HG03521 (cell line): ENCODE data around the gene HLX.

Source experiments
- ATAC-seq: cut with Tn5 transposase; IDR thresholded peaks from one replicate; pipeline ENCODE4 v1.9.1; 2021; ENCODE audit warnings: mild to moderate bottlenecking, moderate library complexity; ENCODE audit not compliant: unreplicated experiment

The HLX gene

DNA sequence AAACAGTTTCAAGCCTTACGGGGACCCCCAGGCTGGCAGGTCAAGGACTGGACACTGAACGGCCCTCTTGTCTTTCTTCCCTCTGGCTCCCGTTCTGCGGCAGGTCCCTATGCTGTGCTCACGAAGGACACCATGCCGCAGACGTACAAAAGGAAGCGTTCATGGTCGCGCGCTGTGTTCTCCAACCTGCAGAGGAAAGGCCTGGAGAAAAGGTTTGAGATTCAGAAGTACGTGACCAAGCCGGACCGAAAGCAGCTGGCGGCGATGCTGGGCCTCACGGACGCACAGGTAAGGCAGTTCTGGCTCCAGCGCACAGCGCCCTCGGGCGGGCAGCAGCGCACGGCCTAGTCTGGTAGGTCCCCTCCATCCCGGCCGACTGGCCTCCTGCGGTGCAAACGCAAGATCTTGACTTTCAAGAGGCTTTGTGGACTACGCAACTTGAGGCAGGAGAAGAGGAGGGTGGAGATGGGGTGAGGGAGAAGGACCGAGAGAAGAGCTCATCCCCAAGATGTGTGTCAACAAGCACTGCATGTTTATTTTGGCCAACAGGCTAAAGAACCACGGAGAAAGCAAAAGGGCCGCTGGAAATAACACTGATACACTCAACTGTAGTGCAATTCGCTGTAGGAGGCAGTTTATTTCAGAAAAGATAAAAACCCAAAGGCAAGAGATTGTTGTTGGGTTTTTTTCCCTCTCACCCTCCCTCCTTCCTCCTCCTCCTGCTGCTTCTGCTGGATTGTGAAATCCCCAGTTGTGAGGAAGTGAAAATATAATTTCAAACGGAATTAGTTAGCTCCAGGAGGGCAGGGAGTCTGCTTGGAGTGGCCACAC, 3.0 kb downstream of the HLX start:
- ATAC-seq = no peak

DNA sequence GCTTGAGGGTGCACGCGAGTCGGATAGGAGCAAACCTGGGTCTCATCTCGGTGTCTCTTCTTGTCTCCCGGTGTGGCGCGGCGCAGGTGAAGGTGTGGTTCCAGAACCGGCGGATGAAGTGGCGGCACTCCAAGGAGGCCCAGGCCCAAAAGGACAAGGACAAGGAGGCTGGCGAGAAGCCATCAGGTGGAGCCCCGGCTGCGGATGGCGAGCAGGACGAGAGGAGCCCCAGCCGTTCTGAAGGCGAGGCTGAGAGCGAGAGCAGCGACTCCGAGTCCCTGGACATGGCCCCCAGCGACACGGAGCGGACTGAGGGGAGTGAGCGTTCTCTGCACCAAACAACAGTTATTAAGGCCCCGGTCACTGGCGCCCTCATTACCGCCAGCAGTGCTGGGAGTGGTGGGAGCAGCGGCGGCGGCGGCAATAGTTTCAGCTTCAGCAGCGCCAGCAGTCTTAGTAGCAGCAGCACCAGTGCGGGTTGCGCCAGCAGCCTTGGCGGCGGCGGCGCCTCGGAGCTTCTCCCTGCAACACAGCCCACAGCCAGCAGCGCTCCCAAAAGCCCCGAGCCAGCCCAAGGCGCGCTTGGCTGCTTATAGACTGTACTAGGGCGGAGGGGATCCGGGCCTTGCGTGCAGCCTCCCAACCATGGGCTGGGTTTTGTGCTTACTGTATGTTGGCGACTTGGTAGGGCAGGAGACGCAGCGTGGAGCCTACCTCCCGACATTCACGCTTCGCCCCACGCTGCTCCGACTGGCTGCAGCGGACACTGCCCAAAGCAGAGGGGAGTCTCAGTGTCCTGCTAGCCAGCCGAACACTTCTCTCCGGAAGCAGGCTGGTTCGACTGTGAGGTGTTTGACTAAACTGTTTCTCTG, 5.1 kb downstream of the HLX start:
- ATAC-seq = no peak

DNA sequence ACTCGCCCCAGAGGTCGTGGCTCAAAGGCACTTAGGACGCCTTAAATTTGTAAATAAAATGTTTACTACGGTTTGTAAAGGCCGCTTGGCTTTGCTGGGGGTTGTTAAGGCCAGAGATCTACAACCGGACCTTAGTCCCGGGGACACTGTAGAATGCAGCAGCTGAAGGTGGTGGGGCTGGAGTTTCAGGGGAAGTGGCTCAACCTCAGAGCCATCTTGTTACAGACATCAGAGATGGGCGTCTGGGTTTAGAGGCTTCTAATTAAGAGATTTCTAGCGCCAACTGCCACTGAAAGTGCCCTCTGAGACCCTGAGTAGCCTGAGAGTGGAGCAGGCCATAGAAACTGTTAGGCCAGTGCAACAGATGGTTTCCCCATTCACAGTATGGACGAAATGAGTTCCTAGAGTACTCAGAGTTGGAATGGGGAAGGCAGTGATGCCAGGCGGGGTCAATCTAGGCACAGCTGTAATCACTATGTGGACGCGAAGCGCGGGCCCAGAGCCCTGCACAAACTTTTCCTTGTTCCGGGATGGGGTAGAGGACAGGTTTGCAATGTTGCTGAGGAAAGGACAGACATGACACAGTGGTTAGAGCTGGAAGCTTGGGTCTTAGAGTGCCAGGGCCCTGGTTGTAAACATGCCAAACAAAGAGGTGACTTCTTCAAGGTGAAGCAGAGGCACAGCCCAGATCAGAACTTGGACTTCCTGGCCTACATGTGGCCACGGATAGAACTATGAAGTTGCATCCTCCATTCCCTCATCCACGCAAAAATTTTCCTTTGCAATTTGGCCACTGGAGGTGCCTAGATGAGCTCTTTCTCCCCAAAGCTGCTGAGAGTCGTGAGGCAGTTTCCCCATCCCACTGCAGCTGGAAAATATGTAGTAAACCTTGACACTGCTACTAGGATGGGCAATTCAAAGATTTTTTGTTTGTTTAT, 6.0 kb downstream of the HLX start:
- no peak for ATAC-seq

DNA sequence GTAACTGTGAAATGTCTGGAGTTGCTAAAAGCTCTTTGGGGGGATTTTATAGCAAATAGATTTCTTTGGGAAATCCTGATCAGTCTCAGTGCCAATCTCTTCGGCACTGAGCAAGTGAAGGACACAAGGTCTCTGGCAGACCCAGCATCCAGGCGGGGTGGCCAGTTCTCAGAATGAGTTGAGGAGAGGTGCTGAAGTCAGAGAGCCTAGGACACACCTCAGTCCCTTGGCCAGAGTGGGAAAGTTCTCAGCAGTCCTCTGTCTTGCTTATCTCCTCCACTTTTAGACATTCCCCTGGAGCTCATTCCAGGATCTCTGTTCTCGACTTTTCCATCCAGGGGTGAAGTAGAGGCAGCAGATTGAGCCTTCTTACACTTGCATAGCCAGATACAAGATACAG, 6.7 kb downstream of the HLX start:
- ATAC-seq = no peak

DNA sequence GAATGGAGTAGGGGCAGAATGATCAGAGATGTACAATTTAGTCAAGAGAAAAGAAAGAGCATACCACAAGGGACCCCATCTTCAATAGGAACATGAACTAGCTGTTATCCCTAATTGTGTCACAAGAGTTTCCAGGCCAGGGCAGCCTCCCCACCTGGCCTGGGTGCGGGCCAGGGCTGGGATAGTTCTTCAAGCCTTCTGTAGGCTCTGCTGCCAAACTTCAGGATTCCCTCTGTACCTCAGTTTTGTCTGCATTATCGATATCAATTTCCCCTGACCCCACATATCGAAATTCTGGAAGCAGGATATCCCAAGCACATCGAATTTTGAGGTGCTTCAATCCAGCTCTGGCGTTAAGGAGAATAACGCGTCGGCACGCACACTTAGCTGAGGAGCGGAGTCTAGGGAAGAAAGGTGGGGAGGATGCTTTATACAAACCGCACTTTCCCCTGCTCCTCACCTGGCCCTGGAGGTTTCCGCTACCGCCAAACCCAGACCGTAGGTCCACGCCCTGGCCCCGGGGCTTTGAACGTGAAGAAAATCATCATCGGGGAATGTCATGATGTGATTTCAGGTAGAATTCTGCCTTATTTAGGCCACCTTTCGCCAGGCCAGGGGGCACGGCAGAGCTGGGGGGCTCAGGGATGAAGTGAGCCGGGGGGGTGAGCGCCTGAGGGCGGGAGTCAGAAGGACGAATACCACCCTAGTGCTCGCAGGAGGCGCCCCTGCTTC, 7.4 kb downstream of the HLX start:
- no peak for ATAC-seq

DNA sequence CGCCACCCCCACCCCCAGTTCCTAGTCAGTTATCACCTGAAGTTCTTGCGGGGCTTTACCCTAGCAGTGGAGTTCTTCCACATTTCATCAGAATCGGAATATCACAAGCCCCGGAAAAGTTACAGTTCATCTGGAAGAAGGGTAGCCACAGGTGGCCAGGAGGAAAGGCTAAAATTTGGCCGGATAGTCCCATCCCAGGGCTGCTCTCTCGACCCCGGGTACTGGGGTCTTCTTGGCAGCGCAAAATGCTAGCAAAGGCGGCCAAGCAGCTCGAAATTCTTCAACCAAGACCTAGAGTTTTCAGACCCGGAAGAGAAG, 7.9 kb downstream of the HLX start:
- no peak for ATAC-seq

DNA sequence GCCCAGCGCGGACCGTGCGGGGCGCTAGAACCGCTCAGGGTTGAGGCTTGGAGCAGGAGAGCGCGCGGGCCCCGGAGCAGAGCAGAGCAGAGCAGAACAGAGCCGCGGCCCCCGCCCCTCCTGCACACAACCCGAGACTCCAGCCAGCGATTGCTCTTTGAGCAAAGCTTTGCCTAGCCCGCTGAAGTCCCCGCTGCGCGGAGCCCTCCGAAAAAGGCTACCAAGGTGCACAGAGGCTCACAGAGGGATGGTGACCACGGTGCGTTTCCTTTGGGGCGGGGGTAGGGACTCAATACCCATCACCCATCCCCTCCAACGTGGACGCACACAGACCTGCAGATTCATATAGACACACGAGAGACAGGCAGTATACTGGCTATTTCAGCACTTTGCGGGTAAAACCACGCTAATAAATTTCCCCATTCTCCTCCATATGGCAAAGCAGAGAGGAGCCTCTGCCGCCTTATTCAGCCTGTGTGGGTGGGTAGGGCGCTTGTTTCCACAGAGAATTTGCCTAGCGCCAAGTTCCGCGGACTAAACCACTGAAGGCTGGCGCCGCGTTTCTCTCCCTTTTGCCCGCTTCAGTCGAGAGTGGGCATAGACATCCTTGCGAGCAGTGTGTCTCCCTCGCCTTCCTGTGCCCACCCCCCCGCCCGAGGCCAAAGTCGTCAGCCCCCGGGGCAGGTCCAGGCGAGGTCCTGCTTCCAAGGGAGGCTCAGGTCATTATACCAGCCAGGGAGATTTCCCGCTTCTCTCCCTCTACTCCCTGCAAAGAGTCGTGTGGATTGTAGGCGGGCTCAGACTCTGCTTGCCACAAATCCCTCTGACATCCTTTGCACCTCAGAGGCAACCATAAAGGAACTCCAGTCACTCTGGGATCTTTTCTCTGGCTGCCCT, 8.5 kb downstream of the HLX start:
- ATAC-seq = no peak

DNA sequence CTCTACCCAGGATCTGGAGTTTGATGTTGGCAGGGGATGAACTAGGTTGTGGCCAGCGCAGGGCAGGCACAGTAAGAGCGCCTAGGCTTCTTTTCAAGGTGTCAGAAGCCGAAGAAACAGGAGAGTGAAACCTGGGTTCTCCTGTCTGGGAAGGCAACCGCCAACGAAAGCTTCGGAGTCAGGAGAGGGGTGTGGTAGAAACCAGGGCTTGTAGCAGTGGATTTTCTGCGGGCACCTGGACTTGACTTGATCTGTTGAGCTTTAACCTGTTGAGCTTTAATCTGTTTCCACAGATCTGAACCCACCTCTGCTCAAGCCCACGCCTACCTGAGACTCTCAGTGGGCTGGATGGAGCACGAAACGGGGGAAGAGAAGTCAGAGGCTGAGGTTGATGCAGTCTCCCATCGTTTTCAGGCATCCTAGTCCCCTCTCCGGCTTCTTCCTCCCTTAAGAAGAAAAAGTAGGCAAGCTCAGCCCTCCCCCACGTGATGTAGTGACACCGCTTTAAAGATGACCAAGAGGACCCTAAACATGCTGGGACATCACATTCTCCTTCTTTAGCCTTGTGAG, 9.3 kb downstream of the HLX start:
- no peak for ATAC-seq

DNA sequence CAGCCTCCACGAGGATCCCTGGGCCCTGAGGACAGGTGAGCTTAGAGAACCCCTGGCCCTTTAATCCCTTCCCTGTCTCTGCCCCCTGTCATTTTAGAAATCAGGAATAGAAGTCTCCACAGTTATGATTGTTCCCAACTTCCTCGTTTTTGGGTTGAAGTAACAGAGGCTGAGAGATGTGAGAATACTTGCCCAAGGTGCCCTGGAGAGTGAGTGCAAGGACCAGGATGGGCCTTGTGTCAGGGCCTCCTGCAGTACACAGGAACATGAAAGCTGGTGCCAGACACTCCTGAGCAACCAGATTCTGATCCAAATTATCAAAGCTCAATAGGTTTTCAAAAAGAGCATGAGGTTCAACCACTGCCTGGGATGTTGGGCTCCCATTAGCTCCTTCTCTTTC, 10.1 kb downstream of the HLX start:
- no peak for ATAC-seq

DNA sequence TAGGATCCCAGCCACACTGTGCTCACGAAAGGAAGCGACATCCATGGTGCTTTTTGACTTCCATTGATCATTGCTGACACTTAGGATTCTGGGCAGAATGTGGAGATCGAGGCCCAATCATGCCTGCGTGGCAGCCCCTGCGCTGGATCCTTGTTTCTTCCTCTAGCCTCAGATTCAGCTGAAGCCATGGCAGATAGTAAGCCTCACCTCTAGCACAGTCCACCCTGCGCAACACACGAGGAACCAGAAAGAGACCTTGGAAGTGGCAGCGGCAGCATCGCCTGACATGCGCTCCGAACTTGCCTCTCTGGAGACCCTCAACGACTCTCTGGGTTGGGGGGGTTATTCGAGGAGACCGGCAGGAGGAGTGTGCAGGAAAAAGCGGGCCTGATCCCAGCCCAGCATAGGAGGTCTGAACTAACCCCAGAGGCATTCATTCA, 10.6 kb downstream of the HLX start:
- no peak for ATAC-seq

DNA sequence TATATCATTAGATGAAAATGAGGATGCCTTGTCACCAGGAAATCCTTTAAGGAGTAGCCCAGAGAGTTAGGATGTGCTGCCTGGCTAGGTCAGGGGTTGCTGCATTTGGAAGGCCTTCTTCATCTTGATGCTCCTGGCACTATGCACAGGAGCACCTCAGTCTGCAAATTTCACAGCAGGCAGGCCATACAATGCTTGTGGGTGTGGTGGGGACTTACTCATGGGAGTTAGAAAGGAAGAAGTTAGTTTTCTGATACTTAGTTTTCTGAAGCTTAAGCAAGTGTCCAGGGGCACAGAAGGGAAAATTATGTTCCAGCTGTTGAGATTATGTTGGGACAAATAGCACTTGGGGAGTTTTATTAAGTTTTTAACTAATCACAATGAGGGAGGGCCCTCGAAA, 11.4 kb downstream of the HLX start:
- ATAC-seq = no peak

DNA sequence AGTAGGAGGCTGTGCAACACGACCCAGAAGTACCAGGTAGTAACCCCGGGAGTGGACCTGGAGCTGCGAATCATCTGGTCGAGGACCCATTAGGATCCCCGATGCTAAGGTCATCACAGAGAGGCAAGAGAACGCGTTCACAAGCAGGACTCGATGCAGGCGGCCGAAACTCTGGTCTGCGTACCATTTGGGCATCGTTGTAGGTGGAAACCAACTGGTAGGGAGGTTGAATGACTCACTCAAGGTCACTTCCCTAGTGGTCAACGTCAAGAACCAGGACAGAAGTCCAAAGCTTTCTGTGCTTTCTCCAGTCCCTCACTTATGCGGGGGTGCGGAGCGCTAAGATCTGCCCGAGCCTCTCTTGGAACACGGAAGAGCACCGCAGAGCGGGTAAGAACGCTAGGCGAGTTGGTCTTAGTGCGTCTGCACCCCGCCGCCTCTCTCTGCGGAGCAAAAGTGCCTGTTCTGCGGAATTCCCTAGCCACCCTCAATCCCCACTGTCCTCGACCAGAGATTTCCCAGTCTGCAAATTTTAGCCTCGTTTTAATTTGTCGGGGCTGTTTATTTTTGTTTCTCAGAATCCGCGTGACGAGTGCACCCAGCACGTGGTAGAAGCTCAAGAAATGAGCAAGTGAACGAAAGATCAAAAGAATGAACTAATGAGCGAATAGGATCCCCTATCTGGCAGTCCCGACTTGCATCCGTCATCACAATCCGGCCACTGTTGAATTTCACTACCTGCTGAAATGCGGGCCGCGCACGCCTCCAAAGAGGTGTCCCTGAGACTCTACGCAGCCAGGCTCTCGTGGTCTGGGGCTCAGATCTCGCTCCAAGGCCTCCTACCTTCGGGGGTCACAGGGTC, 12.2 kb downstream of the HLX start:
- no peak for ATAC-seq

DNA sequence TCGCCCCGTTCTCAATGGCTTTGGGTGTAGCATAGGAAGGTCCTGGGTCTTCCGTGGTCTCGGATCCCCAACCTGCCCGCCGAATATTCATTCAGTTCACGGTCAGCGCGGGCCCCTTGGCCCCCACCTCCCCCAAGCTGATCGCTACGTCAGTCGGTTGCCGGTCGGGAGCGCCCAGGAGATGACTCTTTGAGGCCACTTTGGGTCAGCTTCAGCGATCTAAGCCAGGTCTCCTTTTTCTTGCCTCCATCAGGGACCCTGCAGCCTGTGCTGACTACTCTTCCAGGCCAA, 12.8 kb downstream of the HLX start:
- no peak for ATAC-seq

DNA sequence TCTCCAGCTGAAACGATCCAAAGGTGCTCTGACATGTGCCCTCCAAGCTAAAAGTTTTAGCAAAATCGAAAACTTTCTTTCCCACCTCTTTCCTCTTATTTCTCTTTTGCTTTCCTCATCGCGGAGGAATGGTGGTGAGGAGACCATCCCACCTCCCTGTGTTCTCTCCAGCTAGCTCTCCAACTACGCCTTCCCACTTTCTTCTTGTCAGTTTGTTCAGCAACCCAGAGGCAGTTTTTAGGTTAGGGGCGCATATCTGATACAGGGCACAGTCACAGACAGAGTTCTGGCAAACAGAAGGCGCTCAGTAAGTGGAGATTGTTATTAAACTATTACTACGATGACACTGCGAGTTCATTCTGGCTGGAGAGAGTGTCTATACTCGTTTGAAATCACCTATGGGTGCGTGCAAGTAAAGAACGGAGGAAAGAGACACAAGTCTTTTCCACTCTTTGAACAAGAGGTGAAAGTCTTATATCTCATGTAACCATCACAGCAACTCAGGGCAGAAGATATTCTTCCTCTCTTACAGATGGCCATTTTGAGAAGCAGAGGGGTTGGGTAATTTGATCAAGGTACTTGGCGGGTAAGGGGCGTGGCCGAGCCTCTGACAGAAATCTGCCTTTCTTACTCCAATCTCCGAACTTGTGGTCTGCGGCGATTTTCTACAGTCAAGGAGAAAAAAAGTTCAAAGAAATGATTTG, 13.9 kb downstream of the HLX start:
- ATAC-seq = no peak

DNA sequence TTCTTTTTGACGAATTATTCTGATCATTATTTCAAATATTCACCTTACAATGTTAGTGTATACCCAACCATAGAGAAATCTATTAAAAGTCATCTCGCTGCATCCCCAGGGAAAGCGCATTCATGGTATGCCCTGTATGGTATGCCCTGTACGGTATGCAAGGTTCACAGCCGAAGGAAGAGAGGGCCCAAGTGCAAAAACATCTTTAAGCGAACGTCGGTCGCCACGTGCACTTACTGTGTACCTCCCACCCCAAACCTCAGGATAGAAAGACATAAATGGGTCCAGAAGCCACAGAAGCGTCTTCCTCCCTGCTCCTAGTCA, 14.4 kb downstream of the HLX start:
- ATAC-seq = no peak

DNA sequence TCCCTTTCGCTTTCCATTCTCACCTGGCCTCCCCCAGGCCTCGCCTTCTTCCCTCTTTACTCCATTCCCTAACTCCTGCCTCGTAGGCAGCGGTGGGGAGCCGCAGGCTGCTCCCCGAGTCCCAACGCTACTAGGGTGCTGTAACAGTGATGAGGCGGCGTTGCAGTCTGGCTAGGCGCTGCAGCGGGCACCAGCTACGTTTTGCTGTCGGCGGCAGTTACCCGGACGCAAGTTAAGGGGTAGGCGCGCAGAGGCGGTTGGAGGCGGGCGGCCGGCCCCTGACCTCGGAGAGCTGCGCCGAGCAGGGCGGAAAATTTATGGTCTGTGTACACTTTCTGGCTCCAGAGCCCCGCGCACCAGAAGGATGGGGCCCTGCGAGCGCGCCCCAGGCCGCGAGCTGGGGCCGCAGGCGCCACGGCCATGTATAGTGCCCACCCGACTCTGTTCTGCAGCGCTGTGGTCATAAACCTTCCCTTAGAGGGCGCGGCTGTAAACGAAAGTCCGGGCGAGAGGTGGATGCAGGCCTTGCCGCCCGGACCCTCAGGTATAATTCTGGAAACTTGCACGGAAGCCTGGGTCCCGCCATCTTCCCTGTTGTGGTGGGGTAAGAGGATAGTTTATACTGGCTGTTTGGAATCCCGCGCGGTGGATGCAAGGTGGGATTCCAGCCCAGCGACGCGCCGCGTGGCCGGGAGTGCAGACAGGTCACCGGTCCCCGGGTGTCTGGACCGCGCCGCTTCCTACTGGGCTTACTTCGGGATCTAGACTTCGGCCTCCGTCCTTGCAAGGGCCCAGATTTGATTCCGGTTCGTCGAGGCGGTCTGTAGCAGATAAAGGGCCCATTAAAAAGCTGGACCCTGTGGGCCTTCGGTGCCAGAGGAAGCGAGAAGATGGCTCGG, 15.0 kb downstream of the HLX start:
- no peak for ATAC-seq

DNA sequence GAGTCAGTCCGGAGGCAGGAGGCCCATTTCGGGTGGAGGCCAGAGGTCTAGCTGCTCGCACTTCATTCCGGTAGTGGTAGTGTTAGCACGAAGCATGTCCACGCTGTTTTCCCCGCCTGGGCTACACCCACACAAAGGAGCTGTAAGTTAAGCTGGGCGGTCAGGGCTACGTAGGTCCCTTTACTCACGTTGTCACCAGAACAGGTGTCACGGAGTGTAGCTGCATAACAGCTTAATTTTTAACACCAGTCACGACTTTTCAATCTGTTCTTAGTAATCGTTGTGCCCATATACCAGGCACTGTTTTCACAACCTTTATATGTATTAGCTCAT, 15.6 kb downstream of the HLX start:
- no peak for ATAC-seq
